Measurements from ENCODE around the gene PPIE.
"Not testable (repeated sequence)": the region's sequence is repeated elsewhere in the genome, so short reads cannot be mapped to it uniquely, and the experiment has no call there.

PPIE gene

GRCh38 chr1:39779821-39780220 lies 41.1 kb downstream of the PPIE start:
- no peak for FAIRE-seq

GRCh38 chr1:39781349-39781715 lies 42.6 kb downstream of the PPIE start:
- no peak for FAIRE-seq

DNA sequence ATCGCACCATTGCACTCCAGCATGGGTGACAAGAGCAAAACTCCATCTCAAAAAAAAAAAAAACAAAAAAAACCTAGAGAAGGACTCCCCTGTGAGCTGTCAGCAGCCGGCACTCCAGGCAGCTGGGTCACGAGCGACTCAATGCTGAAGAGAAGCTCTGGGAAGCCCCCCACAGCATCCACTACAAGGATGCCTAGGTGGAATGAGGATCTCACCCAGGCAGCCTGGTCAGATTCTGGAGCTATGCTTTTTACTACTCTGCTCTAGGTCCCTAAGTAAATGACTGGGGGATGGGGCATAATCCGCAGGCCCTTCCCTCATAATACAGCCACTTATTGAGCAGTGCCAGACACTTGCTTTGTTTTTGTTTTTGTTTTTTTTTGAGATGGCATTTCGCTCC lies 43.4 kb downstream of the PPIE start:
- no peak for FAIRE-seq

DNA sequence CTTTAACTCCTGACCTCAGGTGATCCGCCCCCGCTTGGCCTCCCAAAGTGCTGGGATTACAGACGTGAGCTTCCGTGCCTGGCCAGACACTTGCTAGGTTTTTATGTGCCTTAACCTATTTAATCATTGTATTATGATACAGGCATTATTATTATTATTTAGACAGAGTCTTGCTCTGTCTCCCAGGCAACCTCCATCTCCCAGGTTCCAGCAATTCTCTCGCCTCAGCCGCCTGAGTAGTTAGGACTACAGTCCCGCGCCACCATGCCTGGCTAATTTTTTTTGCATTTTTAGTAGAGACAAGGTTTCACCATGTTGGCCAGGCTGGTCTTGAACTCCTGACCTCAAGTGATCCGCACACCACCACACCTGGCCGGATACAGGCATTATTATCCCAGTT lies 44.0 kb downstream of the PPIE start:
- not testable (repeated sequence) for FAIRE-seq

GRCh38 chr1:39786303-39787107 lies 47.8 kb downstream of the PPIE start:
- FAIRE-seq, result not testable (repeated sequence)

DNA sequence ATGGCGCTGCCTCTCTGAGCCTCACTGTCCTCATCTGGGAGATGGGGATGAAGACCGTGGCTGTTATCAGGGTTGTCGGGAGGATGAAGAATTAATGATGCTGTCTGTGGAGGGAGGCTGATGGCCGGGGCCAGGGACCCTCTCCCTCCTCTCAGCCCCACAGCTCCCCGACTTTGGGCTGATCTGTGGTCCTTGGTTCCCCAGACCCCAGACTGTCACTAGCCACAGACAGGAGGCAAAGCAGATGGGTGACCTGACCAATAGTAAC lies 48.4 kb downstream of the PPIE start:
- not testable (repeated sequence) for FAIRE-seq

DNA sequence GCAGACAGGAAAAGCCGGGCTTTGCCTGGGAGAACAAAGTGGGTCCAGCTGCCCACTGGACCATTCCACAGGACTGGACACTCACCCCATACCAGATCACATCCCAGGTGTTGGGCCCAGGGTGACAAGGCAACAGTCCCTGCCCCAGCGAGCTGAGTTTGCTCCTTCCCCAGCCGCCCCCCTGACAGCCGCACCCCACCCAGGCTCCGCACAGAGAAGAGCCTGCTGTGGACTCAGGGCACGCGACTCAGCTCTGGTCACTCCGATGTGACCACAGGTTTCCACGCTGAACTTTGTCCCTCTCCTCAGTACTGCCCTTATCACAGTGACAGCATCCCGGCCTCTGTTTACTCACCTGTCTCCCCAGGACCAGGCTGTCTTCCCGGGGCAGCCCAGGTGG lies 48.8 kb downstream of the PPIE start:
- no peak for FAIRE-seq

- FAIRE-seq, result not testable (repeated sequence)
Observed at GRCh38 chr1:39787964-39788363, 49.3 kb downstream of the PPIE start.

DNA sequence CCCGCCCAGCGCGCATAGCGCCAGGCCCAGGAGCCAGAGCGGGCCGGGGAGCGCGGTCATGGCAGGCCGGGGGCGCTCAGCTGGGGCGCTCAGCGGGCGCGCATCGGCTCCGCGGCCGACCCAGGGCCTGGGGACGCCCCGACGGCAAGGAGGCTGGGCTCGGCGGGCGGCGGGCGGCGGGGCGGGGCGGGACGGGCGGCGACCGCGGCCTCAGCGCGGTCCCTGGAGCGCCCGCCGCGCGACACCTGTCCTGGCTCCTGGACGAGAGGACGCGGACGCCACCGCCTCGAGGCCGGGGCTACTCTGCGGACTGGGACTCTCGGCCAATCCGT lies 49.7 kb downstream of the PPIE start:
- no peak for FAIRE-seq

DNA sequence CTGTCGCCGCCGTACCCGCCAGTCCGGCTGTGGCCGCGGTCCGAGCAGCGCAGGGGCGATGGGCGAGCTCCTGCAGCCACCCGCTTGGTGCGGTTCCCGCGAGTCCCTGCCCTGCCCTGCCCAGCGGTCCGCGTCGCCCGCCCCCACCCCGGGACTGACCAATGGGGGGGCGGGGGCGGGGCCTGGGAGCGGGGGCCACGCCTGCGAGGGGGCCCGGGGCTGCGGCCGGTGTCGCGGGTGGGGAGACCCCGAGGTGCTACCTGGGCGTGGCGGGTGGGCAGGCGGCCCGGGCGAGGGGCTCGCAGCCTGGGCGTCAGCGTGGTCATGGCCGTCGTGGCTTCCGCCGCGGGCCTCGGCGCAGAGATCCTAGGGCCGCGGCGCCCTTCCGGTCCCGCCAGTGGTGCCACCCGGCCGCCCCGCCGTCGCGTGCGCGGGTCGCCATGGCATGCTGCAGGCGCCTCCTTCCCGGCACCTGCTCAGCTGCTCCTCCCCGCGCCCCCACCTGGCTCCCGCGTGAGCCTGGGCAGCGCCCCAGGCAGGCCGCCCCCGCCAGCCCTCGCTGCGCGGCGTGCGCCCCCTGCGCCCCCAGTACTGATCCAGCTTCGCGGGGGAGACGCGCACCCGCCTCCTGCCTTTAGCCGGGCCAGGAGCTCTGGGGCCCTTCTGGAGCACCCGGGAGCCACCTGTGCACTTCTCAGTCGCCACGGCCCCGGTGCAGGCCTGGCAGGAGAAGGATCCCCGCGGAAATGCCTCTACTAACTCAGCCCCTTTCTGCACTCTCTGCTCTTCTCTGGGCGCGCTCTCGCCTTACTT lies 50.3 kb downstream of the PPIE start, which contains the start of gene BMP8B:
Gene BMP8B (minus strand): TSS at position 108 of the 813 bp plus-strand sequence. CDS start 380 bp downstream, outside the sequence.
- no peak for FAIRE-seq

DNA sequence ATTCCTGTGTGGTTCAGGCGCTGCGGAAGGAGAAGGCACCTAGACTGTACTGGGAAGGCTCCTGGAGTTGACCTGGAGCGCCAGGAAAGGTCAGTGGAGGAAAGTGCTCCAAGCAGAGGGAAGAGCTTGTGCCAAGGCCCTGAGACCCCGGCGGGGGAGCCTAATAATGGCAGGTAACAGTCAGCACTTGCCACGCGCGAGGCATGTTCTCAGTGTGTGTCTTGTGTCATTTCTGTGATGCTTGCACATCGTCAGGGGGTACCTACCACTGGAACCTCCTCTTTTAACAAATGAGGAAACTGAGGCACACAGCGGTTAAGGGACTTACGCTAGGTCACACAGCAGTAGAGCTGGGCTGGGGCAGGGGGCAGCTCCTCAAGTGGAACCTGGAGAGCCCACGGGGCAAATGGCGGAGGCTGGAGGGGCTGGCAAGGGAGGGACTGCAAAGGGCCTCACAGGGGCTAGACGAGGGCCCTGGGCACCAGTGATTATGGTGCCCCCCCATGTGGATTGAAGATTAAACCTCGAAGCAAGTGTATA lies 51.0 kb downstream of the PPIE start:
- no peak for FAIRE-seq

DNA sequence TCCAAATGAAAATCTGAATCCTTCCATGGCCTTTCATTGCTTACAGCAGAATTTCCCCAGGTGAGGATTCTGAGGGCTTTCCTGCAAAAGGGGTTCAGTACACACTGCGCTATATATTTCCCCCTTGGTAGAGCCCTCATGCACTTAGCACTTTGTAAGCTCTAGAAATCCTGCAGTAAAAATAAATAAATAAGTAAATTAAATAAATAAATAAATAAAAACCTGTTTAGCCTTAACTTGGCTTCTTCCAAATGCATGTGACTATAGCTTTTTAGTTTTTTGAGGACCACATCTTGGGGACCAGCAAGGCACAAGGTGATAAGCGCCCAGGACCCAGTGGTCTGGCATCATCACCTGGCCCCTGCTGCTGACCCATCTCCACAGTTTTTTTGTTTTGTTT lies 53.2 kb downstream of the PPIE start:
- no peak for FAIRE-seq

- no peak for FAIRE-seq
Observed at GRCh38 chr1:39795651-39796050, 57.0 kb downstream of the PPIE start.

DNA sequence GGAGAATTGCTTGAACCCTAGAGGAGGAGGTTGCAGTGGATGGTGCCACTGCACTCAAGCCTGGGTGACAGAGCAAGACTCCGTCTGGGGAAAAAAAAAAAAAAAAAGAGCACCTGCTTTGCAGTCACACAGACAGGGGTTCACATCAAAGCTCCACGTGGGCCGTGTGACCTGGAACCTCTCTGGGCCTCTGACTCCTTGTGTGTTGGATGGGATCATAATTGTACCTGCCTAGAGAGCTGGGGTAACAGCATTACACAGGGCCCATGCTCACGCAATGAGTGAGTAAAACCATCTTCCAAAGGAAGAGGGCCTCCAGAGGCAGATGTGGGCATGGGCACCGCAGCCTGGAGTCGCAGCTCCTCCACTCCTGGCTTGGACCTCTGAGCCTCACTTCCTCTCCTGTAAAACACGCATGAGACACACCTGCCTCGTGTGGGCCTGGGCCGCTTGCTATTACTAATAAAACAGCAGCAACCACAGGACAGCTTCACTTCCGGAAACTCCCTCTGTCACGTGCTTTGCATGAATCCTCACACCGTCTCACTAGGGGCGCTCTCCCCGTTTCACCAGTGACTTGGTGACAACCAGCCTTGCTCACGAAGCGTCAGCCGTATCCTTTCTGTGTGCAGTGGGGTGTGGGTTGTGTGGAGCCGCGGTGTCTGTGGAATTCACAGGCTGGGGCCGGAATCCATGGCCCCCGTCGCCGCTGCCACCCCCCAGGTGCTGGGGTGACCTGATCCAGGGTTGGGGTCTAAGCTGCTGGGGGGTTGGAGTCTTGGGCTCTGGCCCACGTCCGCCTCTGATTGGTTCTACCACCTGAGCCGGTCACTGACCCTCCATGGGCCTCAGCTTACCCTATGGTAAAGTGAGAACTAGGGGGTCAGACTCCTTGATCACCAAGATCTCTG lies 60.4 kb downstream of the PPIE start:
- not testable (repeated sequence) for FAIRE-seq

- FAIRE-seq, result no peak
Observed at GRCh38 chr1:39799770-39800470, 61.2 kb downstream of the PPIE start.

GRCh38 chr1:39800471-39800835 lies 61.8 kb downstream of the PPIE start:
- FAIRE-seq, result no peak

DNA sequence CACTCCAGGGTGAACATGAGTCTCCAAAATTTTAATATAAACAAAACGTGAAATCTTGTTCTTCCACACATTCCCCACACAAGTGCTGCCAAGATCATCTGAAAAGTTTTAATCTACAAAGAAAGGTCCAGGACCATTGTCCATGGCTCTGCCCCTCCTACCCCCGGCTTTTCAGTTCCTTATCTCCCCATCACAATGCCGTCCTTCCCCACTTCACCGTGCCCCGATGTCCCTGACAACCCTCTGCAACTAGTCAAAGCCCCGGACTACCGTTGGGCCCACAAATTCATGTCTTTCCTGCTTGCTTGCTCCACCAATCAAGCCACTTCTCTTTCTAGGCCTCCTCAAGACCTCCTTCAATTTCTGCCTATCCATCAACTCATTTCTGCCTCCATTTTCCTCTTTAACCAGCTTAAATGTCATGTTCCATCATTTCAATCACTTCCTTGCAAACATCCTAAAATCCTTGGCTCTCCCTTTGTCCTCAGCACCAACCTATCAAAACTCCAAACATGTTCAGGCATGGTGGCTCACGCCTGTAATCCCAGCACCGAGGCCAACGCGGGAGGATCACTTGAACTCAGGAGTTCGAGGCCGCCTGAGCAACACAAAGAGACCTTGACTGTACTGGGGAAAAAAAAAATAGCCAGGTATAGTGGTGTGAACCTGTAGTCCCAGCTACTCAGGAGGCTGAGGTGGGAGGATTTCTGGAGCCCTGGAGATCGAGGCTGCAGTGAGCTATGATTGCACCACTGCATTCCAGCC lies 64.0 kb downstream of the PPIE start:
- FAIRE-seq, result no peak

DNA sequence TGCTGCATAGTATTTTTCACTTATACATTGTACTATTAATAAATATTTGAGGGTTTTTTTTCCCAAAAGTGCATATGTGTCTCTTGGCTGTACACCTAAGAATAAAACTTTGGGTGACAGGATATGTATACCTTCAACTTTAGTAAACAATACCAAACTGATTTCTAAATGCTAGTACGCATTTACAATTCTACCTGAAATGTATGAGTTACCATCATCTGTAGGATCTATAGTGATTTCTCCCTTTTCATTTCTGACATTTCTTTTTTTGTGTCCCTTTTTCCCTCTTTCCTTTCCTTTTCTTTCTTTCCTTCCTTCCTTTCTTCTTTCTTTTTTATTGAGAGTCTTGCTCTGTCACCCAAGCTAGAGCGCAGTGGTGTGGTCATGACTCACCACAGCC lies 66.7 kb downstream of the PPIE start:
- no peak for FAIRE-seq

GRCh38 chr1:39808784-39809517 lies 70.3 kb downstream of the PPIE start:
- FAIRE-seq, result no peak

- no peak for FAIRE-seq
Observed at GRCh38 chr1:39812913-39813312, 74.2 kb downstream of the PPIE start.
